GM15510 (cell line): ENCODE data around the gene TOP3B.

ENCODE experiments used
- POLR2A ChIP-seq: IDR thresholded peaks from 3 replicates; pipeline ENCODE4 v1.6.1; 2011; ENCODE audit warnings: borderline replicate concordance; ENCODE audit not compliant: insufficient read length; ENCODE audit errors: extremely low read depth

The TOP3B gene

DNA sequence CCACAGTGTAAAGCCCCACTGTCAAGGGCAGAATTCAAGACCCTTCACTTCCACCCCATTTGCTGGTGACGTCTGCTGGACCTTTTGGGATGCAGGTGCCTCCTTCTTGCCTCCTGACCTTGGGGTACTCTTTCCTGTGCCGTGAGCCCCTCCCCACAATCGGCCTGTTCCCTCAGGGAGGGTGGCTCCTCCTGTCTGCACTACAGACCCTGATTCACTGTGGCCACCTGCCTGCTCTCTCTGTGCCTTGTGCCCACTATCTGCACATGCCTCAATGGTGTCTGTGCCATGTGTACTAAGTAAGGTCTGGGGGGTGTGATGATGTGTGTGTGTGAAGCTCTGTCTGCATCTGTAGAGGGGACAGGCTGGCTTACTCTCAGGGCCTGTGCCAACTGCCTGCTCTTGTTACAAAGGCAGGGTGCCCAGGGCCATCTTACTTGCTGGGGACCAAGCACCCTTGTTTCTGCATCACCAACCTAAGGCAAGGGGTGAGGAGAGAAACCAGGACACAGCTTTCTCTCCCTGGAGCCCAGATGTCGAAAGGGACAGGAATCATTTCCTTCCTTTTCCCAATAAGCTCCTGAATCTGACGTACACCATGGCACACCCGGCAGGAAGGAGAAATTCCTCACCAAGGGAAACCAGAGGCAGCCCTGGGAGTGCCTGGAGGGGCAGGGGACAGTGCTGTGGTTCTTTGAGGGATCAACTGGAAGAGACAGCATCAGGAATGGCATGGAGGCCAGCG lies 33.6 kb downstream of the TOP3B start:
- no peak for TF ChIP-seq POLR2A

DNA sequence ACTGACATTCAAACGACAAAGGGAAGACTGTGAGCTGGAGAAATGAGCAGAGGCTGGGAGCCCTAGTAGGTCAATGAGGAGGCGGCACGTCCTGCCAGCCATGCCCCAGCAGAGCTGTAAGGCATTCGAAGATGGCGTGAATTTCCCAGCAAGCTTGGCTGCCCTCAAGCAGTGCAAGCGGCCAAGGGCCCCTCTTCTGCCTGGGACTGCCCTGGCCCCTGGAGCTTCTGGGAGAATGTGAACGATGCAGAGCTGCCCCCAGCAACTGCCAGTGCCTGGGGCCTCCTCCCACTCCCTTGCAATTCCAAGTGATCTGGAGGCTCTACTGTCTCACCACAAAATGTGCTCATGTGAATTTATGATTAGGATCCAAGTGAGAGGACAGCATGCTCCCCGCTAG lies 34.2 kb downstream of the TOP3B start:
- no peak for TF ChIP-seq POLR2A

DNA sequence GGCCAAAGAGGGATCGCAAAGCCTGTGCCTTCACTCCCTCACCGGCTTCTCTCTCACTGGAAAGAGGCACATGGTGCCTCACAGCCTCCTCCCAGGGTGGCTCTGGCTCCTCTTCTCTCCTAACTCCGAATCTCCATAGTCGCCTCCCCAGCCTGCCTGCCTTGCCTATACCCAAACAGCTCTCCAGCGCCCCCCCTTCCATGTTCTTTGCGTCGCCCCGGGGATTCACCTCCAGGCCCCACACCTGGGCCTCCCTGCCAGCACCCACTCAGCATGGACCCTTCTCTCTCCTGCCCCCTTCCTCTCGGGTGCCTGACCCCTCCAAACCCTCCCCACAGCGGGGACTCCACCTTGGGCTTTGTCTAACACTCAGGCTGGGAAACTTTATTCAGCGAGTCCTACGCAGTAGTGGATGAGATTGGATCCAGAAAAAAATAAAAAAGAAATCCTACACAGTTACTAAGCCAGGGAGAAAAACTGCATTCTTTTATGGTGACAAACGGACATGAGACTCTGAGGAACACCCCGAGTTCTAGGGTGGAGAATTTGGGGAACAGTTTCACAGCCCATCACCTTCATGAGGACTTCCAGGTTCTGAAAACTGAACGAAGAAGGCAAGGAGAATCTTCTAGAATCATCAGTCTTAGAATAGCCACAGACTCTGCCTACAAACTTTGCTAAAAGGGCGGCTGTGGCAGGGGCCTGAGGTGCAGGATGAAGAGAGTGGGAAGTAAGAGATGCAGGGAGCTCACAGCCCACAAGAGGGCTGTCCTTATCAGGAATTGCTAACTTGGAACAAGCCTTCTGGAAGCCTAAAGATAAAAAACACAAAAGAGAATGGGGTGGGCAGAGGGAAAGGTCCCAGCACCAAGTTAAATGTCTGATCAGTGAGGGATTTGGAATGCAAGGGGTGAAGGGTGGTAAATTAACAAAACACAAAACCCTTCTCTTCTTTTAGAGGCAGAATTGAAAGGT lies 35.3 kb downstream of the TOP3B start:
- TF ChIP-seq POLR2A = no peak

DNA sequence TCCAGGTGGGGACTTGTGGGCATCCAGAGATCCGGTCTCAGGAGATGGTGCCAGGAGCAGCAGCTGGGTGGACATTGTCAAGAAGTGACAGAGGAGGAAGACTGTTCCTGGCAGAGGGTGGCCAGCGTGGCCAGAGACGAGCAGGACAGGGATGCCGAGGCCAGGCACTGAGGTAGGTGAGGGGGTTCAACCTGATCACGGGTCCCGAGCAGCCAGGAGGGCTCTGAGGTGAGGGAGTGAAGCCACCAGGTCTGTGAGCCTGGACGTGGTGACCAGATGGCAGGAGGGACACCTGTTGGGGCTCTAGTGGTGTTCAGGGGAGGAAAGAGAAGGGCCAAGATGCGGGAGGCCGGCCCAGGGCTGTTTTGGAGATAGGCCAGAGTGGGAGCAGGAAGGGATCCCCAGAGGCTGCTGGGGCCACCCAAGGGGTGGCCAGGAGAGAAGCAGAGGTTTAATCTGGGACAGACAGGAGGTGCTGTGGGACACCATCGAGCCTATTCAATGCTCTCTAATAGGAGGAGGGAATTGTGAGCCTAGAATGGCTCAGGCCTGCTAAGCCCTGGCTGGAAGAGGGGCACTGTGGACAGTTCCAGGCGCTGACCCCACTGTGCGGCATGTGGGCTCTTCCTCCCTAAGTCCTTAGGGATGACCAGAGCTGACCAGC lies 36.2 kb downstream of the TOP3B start:
- TF ChIP-seq POLR2A = no peak

DNA sequence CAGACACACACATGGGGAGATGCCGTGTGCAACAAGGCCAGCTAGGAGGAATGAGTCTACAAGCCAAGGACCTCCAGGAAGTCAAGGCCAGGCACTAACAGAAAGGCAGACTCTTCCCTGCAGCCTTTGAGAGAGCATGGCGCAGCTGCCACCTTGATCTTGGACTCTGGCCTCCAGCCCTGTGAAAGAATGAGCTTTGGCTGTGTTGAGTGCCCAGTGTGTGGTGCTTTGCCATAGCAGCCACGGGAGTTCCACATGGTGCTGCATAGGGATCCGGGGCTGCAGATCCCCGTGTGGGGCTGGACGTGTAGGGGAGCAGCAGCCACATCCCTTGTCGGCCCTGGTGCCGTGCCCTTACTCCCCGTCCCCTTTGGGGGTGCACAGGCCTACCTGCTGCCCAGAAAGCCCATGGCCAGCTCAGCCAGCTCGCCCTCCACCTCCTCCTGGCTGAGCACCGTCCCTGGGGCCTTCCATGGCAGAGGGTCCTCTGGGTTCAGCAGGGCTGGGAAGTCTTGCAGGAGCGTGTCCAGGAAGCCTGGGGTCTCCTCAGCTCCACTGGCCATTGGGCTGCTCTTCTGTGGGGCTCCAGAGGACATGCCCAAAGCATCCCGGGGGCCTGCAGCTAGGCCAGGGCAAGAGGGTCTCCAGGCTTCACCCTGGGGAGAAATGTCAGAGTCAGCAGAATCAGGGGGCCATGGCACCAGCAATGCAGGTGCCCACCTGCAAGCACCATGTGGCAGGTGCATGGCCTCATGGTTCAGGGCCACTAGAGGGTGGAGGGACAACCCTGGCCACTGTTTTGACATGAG lies 36.9 kb downstream of the TOP3B start:
- no peak for TF ChIP-seq POLR2A

DNA sequence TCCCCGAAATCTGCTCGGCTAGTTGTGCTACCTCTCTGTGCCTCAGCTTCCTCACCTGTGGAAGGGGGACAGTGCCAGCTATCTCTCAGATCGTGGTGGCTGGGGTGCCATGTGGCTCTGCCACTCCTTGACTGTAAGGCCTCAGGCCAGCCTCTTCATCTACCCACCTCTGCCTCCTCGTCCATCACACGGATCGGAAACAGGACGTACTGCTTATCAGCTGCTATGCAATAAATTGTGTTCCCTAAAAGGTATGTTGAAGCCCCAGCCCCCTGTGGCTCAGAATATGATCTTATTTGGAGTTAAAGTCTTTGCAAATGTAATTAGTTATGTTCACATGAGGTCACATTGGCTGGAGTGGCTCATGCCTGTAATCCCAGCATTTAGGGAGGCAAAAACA lies 37.7 kb downstream of the TOP3B start:
- TF ChIP-seq POLR2A = no peak

DNA sequence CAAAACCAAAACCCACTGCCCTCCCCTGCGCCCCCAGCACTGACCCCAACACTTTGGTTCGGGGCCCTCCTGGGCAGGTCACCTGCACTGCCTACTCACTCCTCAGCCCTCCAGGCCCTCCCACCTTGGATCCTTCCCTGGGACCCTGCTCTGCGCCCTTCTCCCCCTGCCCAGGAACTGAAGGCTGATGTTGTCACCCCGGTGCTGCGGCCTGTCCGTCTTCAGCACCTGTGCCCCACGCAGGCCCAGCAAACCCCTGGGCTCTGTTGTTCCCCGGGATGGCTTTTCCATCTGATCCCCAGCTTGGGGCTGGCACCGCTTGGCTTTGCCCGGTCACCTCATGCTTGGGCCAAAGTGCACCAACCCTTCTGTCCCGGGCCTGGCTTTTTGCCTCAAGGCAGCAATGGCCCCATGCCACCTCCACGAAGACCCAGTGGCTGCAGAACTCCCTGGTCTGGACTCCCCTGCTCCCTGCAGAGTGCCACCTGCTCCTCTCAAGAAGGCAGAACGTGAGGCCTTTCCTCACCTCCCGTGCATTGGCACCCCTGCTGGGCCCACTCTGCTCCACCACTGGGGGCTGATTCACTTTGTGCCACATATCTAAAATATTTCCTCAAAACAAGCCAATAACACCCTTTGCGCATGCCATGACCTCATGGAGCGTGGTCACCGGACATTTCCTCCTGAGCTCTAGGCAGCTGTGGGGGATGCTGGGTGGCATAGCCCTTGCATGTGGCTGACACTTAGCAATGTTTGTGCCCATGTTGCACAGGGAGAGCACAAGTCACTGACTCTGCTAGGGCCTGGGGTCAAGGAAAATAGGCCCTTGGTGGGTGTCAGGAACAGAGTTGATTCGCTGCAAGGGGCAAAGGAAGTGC lies 38.8 kb downstream of the TOP3B start:
- no peak for TF ChIP-seq POLR2A

DNA sequence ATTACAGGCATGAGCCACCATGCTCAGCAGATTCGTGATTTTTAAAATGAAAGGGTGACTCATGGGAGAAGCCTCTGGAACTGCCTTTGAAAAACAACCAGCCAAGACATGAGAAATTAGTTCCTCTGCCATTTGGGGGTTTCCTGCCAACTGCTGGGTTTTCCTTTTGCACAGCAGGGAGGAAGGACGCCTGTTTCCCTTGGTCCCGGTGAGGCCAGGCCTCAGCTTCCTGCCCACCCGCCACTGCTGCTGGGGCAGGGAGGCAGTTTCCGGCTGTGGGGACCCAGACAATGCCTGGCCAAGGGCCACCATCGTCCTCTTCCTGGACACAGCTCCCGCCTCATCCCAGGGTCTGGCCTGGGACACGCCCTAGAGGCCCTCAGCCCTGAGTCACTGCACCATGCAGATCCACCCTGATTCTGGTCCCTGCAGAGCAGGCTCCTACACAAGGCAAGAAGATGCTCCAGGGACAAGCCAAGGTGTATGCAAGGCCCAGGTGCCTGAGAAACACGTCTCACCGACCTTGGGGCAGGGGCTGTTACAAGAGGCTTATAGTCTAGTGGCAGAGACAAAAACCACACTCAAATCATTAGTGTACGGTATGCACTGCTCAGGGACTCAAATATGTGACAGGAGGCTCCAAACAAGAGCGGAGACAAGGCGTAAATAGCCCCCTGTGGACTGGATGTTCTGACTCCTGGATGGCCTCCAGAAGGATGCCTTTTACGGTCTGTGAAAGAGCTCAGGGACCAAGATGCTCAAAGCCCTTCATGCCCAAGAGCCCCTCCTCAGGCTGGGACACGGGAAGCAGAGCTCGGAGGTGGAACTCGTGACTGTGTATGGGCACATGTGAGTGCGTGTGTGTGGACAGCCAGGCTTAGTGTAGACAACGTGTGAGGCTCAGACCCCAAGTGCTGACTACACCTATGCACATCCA lies 39.9 kb downstream of the TOP3B start:
- no peak for TF ChIP-seq POLR2A

DNA sequence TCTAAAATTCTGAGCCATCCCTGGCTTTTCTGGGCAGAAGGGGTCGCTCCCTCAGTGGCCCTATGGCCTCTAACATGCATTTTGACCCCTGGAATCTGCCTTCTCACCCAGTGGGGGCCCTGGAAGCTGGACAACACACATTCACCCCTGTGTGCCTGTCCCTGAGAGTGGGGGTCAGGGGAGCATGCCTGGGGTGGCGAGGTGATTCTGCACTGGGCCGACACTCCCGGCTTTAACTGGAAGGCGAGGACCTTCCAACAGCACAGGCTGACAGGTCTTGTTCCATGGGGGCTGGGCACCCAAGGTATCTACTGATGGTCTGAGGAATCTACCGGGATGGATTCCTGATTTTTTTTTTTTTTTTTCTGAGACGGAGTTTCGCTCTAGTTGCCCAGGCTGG lies 40.7 kb downstream of the TOP3B start:
- no peak for TF ChIP-seq POLR2A

DNA sequence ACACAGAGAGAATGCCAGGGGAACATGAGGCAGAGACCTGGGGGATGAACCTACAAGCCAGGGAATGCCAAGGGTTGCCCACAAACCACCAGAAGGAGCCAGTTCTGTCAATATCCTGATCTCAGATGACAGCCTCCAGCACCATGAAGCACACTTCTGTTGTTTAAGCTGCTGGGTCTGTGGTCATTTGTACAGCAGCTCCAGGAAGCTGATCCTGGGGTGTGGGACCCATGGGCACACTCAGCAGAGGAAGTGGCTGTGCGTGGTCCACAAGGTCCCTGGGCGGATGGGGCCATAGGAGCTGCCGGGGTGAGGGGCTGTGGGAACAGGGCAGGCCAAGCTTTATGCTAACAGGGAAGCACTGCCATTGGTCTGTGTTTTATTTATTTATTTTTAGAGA lies 42.1 kb downstream of the TOP3B start:
- TF ChIP-seq POLR2A = no peak

DNA sequence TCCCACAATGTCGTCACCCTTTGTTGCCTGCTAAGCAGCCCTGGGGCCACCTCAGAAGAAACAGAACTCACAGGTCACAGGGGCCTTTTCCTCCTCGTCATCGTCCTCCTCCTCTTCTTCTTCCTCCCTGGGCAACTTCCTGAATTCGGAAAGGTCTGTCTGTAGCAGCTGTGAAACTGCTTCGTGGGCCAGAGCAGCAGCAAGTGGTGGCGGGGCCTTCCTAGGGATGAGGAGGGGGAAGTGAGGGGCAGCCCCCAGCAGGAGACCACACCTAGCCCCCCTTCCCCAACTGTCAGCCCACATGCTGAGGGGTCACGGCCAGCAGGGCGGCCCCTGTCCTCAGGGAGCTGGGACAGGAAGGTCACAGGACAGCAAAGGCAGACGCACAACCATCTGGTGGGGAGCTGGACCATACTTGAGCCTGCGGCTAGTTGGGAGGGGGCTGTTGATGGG lies 43.1 kb downstream of the TOP3B start:
- TF ChIP-seq POLR2A = no peak

DNA sequence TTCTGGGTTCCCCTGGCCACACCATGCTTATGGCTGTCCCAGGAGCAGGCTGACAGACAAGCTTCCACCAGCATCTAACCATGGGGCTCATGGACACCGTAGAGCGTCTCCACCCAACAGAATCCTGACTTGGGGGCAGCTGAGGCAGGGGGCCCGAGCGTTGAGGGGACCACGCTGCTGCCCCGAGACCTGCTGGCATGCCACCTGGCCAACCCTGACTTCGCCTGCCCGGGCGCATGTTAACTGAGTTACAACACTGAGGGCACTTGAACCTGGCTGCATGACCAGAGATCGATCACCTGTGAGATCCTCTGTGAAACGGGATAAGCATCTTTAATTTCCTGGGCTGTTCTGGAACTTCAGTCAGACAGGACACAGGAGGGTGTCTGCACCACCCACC lies 43.7 kb downstream of the TOP3B start:
- TF ChIP-seq POLR2A = no peak
